ENCODE results near the gene NUCKS1.

NUCKS1 gene

DNA sequence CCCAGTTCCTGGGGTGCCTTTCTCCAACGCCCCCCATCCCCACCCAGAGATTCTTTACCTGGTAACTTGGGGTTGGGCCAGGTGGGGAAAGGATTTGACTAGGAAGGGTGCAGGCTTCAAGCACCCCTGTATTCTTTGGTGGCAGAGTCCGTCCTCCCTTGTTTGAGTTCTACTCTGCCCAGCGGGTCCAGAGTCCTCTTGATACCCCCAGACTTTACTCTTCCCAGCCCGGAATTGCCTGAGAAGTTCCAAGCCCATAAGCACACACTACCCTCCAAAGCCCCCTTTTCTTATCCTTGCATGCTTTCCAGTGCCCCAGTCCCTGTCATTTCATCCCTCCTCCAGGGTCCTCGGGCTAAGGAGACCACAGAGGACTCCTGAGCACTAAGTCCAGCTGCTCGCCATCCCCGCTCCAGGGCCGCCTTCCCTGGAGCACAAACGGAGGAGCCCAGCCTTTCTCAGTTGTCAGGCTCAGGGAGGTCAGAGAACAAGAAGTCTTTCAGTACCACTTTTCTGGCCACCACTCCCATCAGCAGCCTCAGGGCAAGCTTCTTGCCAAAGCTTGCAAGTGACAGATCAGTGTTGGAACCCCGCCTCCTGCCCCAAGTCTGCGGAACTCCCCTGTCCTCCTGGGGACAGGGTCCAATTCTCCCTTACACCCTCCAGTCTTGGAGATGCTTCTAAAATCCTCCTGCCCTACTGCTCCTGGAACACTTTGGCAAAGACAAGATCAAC, 81.9 kb downstream of the NUCKS1 start:
- no peak for DNase-seq

DNA sequence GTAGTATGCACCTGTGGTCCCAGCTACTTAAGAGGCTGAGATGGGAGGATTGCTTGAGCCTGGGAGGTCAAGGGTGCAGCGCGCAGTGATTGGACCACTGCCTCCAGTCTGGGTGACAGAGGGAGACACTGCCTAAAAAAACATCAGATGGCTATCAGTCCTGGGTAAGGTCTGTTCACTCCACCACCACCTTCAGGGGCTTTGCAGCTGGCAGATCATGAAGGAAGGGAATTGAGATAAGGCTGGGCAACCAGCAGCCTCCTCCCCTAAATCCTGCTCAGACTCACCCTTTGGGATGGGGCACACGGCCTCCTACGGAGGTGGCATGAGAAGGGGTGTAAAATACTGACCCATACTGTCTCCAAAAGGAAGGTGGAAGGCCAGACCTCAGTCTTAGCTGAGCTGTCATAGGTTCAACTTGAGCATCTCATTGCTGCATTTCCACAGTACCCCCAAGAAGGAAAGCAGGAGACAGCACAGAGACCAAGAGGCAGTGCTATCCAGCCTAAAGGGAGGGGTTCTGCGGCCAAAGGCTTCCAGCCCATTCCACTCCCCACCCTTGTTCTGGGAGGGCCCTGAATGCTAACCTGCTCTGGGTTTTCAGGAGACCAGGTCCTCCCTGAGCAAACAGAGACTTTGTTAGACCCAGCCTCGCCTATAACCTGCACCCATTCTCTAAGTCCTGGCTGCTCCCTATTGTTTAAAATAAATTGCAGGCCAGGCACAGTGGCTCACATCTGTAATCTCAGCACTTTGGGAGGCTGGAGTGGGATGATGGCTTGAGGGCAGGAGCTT, 83.4 kb downstream of the NUCKS1 start:
- DNase-seq: no peak

DNA sequence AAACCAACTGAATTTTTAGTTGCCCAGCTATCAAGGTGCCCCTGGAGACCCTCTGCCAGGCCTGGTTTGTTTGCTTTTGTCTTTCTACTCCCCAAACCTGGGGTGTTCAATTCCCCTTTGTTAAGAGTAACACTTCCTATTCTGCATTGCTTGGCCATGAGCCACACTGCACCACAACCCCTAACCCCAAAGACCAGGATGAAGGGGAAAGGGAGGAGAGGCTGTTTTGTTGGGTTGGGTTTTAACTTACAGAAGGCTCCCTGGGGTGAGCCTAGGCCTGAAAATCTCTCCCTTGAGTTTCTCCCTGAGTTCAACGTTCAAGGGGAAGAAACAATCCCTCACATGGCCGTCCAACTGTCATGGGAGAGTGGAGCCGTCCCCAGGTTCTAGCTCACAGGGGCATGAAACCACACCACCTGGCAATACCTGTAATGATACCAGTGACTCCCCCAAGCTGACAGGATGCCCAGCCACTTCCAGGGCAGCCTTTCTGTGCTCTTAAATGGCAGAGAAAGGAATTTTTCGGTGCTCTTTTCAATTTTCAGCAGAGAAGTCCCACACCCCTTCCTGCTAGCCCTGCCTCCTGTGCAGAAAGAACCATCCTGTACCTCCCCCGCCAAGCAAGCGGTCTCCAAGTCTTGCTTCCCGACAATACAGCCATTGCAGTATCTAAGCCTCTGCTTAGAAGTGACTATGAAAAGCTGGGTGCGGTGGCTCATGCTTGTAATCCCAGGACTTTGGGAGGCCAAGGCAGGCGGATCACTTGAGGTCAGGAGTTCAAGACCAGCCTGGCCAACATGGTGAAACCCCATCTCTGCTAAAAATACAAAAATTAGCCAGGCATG, 84.6 kb downstream of the NUCKS1 start:
- DNase-seq: no peak

DNA sequence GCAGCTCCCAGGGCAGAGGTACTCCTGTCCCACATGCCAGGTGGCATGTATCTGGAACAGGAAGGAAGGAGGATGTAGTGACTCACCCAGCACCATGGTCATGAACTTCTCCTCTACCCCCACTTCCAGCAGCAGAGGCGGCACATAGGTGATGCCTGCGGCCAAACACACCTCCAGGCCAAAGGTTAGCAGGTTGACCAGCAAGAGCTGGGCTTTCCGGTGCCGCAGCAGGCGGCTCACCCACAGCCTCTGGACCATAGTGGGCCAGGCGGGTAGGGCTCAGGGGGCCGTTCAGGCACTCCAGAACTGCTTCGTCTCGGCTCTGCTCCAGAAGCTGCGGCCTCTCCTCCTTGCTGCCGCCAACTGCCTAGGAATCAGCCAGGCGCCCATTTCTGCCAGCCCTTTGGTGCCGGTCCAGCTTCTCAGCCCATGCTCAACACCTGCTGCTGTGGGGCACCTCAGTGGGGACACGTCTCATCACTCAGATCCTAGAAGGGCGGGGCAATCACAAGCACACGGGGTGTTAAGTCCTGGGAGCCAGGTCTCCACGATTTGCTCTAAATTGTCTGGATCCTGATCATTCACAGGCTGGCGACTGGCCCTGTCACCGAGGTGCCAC, 85.5 kb downstream of the NUCKS1 start:
- DNase-seq: no peak

DNA sequence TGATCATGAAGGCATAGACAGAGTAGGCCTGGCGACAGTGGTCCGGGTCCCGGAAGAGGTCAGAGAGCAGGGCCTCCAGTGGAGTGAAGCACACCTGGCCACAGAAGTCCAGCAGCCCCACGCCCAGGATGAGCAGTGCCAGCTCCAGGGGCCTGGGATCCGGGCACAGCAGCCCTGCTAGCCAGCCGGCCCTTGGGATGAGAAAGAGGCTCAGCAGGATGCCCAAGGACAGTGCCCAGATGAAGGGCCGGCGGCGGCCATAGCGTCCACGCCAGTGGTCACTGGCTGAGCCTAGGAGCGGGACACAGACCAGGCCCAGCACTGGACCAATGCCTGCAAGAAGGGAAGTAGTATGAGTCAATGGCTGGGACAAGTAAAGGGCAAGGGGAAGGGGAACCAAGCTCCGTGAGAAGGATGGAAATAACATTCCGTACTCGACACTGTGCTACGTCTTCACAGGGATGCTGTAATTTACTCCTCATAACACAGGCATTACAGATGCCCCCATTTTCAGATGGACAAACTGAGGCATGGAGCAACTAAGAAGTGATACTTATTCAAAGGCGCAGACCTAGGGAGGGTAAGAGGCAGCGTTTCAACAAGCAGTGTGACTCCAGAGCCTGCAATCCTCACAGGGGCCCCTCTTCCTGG, 86.6 kb downstream of the NUCKS1 start:
- DNase-seq: no peak

Data from NCI-H510A treated with DMSO at 0.1 percent for 48 hours (cell line).